Endometrium (tissue), 2 donors: ENCODE results near the gene CCDC196.
"Not testable (repeated sequence)": the region's sequence is repeated elsewhere in the genome, so short reads cannot be mapped to it uniquely, and the experiment has no call there.

Experiments
- FAIRE-seq: peaks from 2 replicates; lab custom pipeline; 2012; peaks lifted over from hg19 to GRCh38; lab: Jason Lieb, UNC
- donor health status: control.
- donor health status: control.

Gene CCDC196

DNA sequence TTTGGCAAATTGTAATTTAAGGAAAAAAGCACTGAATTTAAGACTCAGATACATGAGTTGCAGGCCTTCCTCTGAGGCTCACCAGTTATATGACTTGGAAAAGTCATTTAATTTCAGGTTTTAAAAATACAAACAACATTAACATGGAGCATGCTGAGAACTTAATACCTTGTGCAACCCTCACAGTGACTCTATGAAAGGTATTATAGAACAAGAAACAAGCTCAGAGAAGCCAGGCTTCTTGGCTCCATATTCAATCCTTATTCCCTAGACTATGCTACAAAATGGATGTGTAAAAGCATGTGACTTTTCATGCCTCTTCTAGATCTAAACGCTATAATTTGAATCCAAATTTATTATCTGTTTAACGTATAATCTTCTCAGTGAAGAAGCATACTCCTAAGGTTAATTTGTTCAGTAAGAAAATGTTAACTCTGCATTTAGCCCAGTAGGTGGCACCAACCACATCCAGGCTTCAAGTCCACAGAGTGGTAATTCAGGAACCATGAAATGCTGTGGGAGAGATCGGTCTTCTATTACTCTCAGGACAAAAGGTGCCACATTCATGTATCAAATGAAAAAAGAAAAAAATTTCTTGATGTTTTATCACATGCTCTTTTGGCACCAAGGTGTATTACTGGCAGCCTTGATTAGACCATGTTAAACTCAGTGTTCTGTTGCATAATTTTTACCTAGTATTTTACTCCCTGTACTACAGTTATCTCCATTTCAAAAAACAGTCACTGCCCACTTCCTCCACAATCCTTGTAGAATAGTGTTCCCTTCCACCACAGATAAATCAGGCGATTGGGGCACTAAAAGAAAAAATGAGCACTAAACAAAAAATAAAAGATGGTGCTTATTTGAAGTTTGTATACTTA is 9.3 kb downstream of the CCDC196 start:
- peak; percentile 96 for FAIRE-seq

DNA sequence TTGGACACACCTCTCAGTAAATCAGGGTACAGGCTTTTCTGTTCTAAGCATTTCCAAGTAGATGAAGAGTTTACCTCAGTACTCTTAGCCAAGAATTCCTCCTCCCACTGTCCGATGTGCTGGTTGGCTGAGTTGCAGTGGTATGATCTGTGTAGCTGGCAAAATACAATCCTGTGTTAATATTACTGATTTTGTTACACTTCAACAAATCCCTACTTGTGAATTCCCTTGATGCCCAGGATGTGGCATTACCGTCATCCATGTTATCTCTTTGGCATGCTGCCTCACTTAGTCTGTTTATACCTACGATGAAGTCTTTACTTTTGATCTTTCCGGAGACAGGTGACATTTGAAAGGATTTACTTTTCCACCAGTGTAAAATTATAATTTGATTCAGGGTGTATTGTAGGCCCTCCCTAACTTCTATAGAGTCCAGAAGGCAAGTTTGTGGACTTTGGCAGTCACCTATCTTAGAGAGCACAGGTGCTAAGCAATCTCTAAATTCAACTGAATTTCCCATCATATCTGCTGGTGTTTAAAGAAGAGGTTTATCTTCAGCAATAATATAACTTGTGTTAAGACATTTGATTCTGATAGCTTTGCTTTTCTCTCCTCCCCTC is 10.1 kb downstream of the CCDC196 start:
- FAIRE-seq: no peak

DNA sequence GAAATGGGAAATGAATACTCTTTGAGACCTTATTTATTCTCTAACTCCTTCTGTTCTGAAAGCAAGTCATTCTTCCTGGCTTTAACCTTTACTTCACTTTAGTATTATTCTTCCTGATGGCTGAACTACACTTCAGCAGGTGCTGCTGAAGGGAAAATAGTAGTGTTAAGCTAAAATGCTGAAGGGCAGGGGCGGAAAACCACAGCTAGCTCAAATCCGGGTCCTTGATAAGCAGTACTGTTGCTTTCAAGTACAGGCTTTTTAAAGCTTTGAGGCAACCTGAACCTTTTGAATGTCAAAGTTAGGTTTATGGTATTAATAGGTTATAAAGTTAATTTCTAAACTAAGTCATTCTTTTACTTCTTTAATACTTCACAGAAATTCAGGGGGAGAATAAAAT is 10.7 kb downstream of the CCDC196 start:
- FAIRE-seq: no peak

DNA sequence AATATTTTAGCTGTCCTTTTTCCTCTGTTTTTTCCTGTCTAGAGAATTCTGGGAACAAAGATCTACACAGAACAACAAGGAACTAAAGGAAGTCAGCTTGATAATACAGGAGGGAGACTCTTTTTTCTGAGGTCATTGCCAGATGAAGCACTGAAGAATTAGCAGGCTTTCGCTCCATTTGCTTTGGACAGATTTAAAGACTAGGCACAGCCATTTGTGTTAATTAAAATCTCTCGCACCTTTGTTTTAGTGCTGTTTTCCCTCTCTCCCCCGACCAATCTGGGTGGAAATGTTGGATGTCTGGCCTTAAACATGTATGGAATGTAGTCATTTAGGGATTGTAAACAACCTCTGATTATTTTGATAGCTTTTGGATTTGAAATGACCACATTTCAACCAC is 12.1 kb downstream of the CCDC196 start:
- no peak for FAIRE-seq

DNA sequence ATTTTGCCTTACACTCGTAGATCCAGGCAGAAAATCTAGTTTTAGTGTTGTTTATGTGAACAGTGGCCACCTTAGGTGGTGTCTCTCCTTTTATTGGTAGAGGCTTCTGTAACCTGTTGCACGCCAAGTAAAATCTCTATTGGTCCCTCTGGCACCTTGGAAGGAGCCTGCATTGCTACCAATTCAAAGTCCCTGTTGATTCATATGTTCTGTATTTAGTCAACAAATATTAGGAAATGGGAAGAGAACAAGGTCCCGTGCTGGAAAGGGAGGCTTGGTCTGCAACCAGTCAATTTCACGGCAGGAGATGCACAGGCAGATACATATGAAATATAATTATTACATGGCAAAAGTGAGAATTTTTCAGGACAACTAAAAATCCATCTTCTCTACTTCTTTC is 15.4 kb downstream of the CCDC196 start:
- no peak for FAIRE-seq

DNA sequence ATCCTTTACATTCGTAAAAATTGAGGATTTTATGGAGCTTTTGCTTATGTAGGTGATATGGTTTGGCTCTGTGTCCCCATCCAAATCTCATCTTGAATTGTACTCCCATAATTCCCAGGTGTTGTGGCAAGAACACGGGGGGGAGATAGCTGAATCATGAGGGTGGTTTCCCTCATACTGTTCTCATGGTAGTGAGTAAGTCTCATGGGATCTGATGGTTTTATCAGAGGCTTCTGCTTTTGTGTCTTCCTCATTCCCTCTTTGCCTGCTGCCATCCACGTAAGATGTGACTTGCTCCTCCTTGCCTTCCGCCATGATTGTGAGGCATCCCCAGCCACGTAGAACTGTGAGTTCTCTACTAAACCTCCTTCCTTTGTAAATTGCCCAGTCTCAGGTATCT is 16.7 kb downstream of the CCDC196 start:
- not testable (repeated sequence) for FAIRE-seq

DNA sequence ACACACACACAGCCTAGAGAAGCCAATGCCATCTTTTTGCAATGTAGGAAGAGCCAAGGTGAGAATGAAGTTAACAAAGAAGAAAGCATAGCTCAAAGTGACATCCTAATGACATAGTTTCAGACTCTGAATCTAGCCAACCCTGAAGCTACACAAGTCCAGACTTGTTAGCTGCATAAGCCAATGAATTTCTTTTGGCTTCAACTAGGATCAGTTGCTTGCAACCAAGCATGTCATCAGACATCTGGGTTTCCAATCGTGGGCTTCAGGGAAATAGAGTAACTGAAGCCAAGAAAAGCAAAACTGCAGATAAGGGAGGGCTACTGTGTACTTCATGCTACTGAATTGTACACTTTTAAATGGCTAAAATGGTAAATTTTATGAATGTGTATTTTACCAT is 17.4 kb downstream of the CCDC196 start:
- no peak for FAIRE-seq

DNA sequence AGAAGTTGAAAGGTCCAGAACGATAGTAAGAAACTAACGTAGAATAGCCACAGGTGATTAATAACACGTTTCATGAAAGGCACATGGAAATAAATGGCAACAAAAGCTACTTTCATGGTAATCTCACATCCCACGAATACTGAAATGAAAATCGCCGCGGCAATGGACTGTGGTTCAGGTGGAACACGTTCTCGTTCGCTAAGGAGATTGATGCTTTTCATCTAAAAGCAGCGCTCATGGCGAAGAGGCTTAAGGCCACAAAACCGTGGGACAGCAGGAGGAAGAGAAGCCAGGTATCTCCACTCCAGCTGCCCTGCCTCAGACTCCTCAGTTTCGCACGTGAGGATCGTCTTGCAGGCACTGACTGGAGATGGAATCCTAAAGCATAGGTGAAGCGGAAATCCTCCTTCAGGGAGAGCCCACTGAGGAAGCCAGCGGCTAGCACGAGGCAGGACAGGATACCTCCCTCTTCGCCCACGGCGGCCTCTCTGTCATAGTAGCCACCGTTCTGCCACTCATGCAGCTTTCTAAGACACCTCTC is 21.1 kb downstream of the CCDC196 start:
- no peak for FAIRE-seq

DNA sequence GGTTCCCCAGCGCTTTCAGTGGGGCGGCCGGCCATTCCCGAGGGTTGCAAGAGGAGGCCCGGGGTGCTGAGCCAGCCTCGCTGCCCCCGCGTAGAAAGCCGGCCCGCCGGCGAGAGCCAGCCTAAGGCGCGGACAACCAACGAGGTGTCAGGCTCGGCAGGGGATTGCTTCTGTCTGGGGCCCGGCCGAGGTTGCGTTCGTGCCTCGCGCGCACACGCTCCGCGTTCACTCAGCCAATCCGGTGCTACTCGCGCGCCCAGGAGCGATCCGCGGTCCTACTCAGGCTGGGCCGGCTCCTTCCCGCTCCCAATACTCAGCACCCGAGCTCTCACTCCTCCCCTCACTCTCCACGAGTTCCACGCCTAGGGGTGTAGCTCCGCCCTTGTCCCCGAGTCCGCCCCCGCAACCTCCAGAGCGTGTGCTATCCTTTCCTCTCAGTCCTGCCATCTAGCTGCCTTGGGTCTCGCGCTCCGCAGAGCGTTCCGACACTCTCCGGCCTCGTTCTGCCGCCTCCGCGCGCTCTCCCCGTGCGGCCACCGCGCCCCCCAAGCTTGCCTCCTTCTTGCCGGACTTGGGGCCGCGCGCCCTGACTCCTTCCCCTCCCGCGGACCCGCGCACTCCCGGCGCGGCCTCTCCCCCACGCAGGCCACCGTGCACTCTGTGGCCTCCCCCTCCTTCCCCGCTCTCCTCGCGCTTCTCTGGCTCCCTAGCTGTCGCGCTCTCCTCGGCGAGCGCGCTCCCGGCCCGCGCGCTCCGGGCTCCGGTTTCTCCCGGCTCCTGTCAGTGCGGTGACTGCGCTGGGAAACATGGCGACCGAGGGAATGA is 21.8 kb downstream of the CCDC196 start, which contains the start of gene GPHN:
Gene GPHN, plus strand, starts transcription at position 426 of the 825 bp plus-strand sequence.
- FAIRE-seq: peak; percentile 93

DNA sequence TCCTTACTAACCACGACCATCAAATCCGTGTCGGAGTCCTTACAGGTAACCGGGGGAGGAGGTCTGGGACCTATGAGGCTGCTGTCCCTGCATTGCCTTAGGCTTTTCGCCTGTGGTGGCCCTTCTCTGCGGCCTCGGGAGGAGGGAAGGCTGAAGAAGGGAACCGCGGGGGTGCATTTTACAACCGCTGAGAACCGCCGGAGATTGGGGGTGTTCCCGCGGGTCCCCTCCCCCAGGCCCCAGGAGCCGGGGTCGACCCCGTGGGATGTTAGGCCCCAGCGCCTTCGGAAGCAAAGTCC is 22.3 kb downstream of the CCDC196 start:
- FAIRE-seq: no peak

DNA sequence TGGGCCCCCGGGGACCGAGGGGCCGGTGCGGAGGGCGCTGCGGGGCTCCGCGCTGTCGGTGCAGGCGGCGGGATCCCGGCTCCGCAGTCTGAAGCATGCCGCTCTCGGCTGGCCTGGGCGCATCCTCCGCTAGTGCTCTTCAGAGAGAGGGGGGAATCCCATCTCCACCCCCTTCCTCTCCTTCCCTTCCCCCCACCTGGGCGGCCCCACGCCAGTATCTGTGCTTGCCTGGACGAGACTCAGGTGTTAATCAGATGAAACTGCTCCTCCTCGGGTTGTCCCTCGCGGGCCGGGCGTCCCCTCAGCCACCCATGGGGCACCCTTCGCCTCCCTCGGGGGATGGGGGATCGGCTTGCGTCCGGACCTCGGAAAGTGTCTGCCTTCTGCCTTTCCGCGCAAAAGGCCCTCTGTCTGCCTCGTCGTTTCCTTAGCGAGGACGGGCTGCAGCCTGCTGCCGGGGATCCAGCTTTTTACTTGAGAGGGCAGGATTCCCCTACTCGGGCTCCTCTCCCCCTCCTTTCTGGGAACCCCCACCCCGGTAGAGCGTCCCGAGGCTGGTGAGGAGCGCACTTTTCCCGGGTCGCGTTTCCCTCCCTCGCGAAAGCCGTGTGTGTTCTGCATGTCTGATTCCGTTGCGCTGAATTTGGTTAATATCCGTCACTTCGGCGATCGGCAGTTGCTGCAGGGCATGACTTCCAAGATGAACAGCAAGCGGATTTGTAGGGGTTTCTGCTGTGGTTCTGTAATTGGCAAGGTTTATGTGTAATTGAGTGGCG is 22.9 kb downstream of the CCDC196 start:
- no peak for FAIRE-seq

DNA sequence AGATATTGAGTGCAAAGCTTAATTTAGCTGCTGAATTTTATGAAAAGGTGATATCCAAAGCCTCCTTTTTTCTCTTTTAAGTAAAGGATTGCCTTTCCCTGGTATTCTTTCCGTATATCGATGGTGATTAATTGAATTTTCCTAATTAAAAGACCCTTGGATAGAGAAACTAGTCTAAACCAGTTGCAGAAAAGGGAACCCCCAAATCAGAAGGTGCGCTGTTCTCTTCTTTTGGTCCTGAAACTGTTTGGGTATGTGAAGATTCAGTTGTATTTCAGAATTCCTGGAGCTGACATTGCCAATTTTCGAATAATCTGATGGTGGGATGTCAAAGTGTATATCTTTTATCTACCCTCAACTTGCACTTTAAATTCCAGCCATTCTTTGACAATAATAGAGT is 23.7 kb downstream of the CCDC196 start:
- FAIRE-seq: no peak

DNA sequence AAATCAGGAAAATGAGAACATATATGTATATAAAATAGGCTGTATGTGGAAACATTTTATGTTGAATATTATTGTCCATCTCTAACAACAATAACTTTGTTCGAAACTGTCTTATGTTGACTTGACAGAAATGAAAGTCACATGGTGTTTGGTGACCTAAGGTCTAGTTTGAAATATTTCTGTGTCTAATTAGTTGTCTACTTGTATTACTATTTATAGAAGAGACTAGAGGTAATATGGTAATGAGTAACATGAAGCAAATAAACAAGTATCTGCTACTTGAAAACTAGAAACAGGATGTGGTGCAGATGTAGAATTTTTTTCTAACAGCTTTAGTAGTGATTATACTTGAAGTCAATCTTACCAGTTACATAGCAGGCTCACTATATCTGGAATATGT is 25.7 kb downstream of the CCDC196 start:
- FAIRE-seq: peak; percentile 73

DNA sequence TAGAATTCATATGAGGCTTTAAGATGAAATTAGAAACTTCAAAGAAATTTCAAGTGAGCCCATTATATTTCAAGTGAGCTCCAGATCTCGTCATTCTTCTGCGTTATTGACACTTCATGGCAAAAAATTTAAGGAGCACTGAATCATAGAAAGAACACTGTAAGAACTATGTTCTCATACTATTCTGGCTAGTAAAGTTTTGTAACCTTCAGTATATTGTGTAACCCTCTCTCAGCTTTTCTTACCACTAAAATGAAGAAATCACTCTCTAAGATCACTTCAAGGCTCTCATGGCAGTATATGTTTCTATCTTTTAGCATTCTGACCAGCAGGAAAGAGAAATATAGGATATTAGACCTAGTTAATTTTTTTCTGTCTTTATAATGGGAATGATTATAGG is 28.0 kb downstream of the CCDC196 start:
- FAIRE-seq: no peak

DNA sequence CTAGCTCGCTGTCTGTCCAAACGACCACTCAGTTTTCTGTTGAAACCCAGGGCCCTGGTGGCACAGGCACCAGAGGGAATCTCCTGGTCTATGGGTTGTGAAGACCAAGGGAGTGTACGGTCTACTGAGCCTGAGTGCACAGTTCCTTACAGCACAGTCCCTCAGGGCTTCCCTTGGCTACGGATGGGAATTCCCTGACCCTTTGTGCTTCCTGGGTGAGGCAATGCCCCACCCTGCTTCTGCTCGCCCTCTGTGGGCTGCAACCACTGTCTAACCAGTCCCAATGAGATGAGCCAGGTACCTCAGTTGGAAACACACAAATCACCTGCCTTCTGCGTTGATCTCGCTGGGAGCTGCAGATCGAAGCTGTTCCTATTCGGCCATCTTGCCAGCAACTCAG is 44.4 kb downstream of the CCDC196 start:
- FAIRE-seq: no peak

DNA sequence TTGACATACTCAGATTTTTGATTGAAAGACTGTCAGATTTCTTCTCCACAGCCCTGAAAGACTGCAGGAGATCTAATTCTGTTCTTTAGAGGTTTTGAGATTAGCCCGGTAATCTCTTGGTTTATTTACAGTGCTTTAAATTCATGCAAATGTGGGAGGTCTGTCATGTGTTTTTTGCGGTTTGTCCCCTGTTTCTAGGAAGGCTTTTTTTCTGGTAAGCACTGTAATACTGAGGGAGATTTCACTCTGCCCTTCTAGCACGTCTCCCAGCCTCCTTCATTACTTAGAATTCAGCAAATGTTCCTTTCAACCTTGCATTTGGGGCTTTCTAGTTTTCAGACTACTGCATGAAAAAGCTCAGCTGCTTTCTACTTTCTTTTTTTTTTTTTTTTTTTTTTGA is 52.9 kb downstream of the CCDC196 start:
- FAIRE-seq: no peak

DNA sequence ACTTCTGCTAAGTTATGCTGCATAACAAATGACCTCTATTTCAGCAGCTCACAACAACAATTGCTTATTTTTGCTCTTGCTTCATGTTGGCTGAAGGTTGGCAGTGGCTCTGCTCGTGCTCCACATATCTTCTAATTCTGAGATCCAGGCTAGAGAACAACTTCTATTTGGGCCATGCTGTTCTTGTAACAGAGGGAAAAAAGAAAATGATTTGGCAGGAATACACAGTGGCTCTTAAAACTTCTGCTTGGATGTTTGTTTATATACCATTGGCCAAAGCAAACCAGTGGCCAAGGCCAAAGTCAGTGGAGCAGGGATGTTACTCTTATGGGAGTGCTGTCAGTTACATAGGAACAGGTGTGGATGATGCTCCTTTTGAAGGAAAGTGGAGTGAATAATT is 53.9 kb downstream of the CCDC196 start:
- no peak for FAIRE-seq

DNA sequence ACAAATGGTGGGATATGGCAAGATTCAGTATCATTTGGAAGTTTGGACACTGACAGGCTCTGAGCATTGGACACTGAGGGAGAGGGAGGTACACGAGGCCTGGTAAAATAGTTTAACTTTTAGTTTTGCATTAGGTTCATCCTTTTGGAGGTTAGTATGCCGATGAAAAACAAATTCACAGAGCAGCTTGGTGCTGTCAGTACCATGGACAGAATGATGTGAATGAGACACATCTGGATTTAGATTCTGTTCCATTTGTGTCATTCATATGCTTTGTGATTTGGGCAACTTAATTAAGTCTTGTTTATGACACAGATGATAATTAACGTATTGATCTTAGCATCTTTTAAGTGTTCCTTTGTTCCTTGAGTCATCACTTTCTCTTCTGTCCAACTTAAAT is 55.5 kb downstream of the CCDC196 start:
- no peak for FAIRE-seq

DNA sequence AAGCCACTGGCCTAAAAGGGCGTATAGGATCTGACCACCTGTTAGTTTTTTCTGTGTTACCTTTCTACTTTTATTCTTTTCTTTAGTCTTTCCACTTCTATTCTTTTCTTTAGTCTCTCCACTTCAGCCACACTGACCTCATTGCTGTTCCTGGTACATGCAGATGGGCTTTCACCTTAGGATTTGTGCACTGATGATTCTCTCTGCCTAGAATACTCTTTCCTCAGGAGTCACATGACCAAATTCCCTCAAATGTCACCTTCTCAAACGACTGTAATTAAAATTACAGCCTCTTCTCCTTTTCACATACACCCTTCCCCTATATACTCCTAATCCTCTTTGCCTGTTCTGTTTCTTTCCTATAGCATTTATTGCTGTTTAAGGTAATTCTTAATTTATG is 57.8 kb downstream of the CCDC196 start:
- FAIRE-seq: no peak

DNA sequence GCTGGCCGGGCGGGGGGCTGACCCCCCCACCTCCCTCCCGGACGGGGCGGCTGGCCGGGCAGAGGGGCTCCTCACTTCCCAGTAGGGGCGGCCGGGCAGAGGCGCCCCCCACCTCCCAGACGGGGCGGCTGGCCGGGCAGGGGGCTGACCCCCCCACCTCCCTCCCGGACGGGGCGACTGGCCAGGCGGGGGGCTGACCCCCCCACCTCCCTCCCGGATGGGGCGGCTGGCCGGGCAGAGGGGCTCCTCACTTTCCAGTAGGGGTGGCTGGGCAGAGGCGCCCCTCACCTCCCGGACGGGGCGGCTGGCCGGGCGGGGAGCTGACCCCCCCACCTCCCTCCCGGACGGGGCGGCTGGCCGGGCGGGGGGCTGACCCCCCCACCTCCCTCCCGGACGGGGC is 59.0 kb downstream of the CCDC196 start:
- FAIRE-seq: not testable (repeated sequence)

DNA sequence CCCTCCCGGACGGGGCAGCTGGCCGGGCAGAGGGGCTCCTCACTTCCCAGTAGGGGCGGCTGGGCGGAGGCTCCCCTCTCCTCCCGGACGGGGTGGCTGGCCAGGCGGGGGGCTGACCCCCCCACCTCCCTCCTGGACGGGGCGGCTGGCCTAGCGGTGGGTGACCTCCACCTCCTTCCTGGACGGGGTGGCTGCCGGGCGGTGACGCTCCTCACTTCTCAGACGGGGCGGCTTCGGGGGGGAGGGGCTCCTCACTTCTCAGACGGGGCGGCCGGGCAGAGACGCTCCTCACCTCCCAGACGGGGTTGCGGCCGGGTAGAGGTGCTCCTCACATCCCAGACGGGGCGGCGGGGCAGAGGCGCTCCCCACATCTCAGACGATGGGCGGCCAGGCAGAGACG is 59.6 kb downstream of the CCDC196 start:
- FAIRE-seq: not testable (repeated sequence)
